WTC11 (cell line): ENCODE measurements around the gene MMS19. TPM values are rescaled to one million over a fixed set of nuclear protein-coding genes. Genes with fewer than 3 reads are reported as not detected.

Source experiments
- ATAC-seq: fragments of 200-7000 bp; cut with Tn5 transposase; 2 replicates; pipeline ENCODE4 v1.10.0; 2021; ENCODE audit warnings: mild to moderate bottlenecking, moderate library complexity
- CTCF ChIA-PET: fragments of 300-600 bp; sonication (Branson Sonifier 250); formaldehyde crosslinking; loops from one replicate; lab custom pipeline; 2021; ENCODE audit warnings: antibody characterized with exemption; lab: Charles Lee
- POLR2A ChIA-PET: fragments of 350-600 bp; sonication (Branson Sonifier 250); formaldehyde crosslinking; loops from one replicate; lab custom pipeline; 2021; ENCODE audit warnings: antibody characterized with exemption; lab: Charles Lee
- DNase-seq: peaks from one replicate; pipeline ENCODE4 v3.0.0; 2021; ENCODE audit warnings: low spot score
- H3K27ac Mint-ChIP-seq: 2 replicates; pipeline ENCODE4 v1.8.0; 2021; ENCODE audit warnings: mixed read lengths
- H3K27me3 Mint-ChIP-seq: 2 replicates; pipeline ENCODE4 v1.8.0; 2021; ENCODE audit warnings: low read depth, mild to moderate bottlenecking, moderate library complexity, mixed read lengths
- H3K36me3 Mint-ChIP-seq: 2 replicates; pipeline ENCODE4 v1.8.0; 2021; ENCODE audit warnings: mixed read lengths
- H3K4me1 Mint-ChIP-seq: 2 replicates; pipeline ENCODE4 v1.8.0; 2022; ENCODE audit warnings: mixed read lengths
- H3K4me3 Mint-ChIP-seq: 2 replicates; pipeline ENCODE4 v1.8.0; 2021; ENCODE audit warnings: mild to moderate bottlenecking, moderate library complexity, mixed read lengths
- H3K9me3 Mint-ChIP-seq: 2 replicates; pipeline ENCODE4 v1.8.0; 2021; ENCODE audit warnings: mixed read lengths
- ATF3 ChIP-seq: sonication (generic); formaldehyde crosslinking; conservative IDR thresholded peaks from 2 replicates; pipeline ENCODE4 v1.8.1; 2022; ENCODE audit warnings: mild to moderate bottlenecking, missing genetic modification reagents
- E2F1 ChIP-seq: sonication (generic); formaldehyde crosslinking; IDR thresholded peaks from 2 replicates; pipeline ENCODE4 v1.8.0; 2022; ENCODE audit warnings: mild to moderate bottlenecking, missing genetic modification reagents
- ESRRA ChIP-seq: sonication (generic); formaldehyde crosslinking; IDR thresholded peaks from 2 replicates; pipeline ENCODE4 v1.8.1; 2022; ENCODE audit warnings: mild to moderate bottlenecking, missing genetic modification reagents, borderline replicate concordance
- GRHL2 ChIP-seq: fragments of 250-450 bp; sonication (Bioruptor Pico); IDR thresholded peaks from 2 replicates; pipeline ENCODE4 v1.8.0; 2022; ENCODE audit warnings: mild to moderate bottlenecking, moderate library complexity; ENCODE audit not compliant: insufficient replicate concordance, severe bottlenecking
- HMGXB4 ChIP-seq: sonication (generic); formaldehyde crosslinking; IDR thresholded peaks from 2 replicates; pipeline ENCODE4 v1.8.1; 2023; ENCODE audit warnings: mild to moderate bottlenecking, moderate library complexity, missing genetic modification reagents
- JAZF1 ChIP-seq: fragments of 250-450 bp; sonication (Bioruptor Pico); IDR thresholded peaks from 2 replicates; pipeline ENCODE4 v1.9.0; 2021; ENCODE audit warnings: moderate library complexity, mild to moderate bottlenecking, inconsistent platforms
- JUN ChIP-seq: sonication (generic); formaldehyde crosslinking; IDR thresholded peaks from 2 replicates; pipeline ENCODE4 v1.8.0; 2023; ENCODE audit warnings: mild to moderate bottlenecking, missing genetic modification reagents
- NR3C1 ChIP-seq: sonication (generic); formaldehyde crosslinking; conservative IDR thresholded peaks from 2 replicates; pipeline ENCODE4 v1.8.1; 2023; ENCODE audit warnings: low read depth, mild to moderate bottlenecking, missing genetic modification reagents
- TEAD4 ChIP-seq: sonication (generic); formaldehyde crosslinking; IDR thresholded peaks from 2 replicates; pipeline ENCODE4 v1.8.0; 2022; ENCODE audit warnings: mild to moderate bottlenecking, missing genetic modification reagents
- USF2 ChIP-seq: sonication (generic); formaldehyde crosslinking; IDR thresholded peaks from 2 replicates; pipeline ENCODE4 v1.8.1; 2023; ENCODE audit warnings: mild to moderate bottlenecking, missing genetic modification reagents, moderate library complexity
- ZBTB21 ChIP-seq: sonication (generic); formaldehyde crosslinking; IDR thresholded peaks from 2 replicates; pipeline ENCODE4 v1.8.1; 2023; ENCODE audit warnings: mild to moderate bottlenecking, missing genetic modification reagents, borderline replicate concordance
- ZNF317 ChIP-seq: sonication (generic); formaldehyde crosslinking; IDR thresholded peaks from 2 replicates; pipeline ENCODE4 v1.8.1; 2023; ENCODE audit warnings: low read depth, mild to moderate bottlenecking, moderate library complexity, missing genetic modification reagents, borderline replicate concordance
- ZSCAN18 ChIP-seq: fragments of 250-450 bp; sonication (Bioruptor Pico); IDR thresholded peaks from 2 replicates; pipeline ENCODE4 v2.1.2; 2022; ENCODE audit warnings: mild to moderate bottlenecking, moderate library complexity
- total RNA-seq: library from RNA; stranded (reverse); gene quantifications from 3 replicates; pipeline ENCODE4 v1.2.3, GENCODE V29; 2021
- TF ChIP-seq, protein P1 (sequence below): sonication (generic); formaldehyde crosslinking; IDR thresholded peaks from 2 replicates; pipeline ENCODE4 v1.8.1; 2022; ENCODE audit warnings: mild to moderate bottlenecking, moderate library complexity, missing genetic modification reagents
- TF ChIP-seq, protein P2 (sequence below): fragments of 250-450 bp; sonication (Bioruptor Pico); IDR thresholded peaks from 2 replicates; pipeline ENCODE4 v1.8.0; 2021; ENCODE audit warnings: mild to moderate bottlenecking
- TF ChIP-seq, protein P3 (sequence below): fragments of 250-450 bp; sonication (Bioruptor Pico); IDR thresholded peaks from 2 replicates; pipeline ENCODE4 v1.9.0; 2021; ENCODE audit warnings: mild to moderate bottlenecking, borderline replicate concordance
- TF ChIP-seq, protein P4 (sequence below): fragments of 250-450 bp; sonication (Bioruptor Pico); IDR thresholded peaks from 2 replicates; pipeline ENCODE4 v1.9.0; 2021; ENCODE audit warnings: mild to moderate bottlenecking
- TF ChIP-seq, protein P5 (sequence below): sonication (generic); formaldehyde crosslinking; IDR thresholded peaks from 2 replicates; pipeline ENCODE4 v1.8.1; 2022; ENCODE audit warnings: missing genetic modification reagents, borderline replicate concordance

MMS19 gene
- total RNA-seq, 1 experiment from 2014 or later = 135 TPM

DNA sequence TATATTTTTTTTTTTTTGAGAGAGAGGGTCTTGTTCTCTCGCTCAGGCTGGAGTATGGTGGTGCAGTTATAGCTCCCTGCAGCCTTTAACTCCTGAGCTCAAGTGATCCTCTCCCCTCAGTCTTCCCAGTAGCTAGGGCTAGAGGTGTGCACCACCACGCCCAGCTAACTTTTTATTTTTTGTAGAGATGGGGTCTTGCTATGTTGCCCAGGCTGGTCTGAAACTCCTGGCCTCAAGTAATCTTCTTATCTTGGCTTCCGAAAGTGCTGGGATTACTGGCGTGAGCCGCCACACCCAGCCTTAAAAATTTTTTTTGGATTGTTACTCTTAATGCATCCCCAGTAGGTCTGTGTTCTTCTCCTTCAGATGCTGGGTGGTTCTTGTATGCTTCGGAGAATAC, 4.7 kb upstream of the MMS19 start:
- Mint-ChIP-seq H3K4me3 (no peak overlapping the region), H3K4me1 (peaks cover 21% of the 10 kb centered on the region), H3K9me3 (no peaks in the 10 kb centered on the region), H3K27me3 (peaks cover 21% of the 10 kb centered on the region)
- CTCF ChIA-PET = no interaction called here
- no peak for ATAC-seq
- TF ChIP-seq, protein P1, sequence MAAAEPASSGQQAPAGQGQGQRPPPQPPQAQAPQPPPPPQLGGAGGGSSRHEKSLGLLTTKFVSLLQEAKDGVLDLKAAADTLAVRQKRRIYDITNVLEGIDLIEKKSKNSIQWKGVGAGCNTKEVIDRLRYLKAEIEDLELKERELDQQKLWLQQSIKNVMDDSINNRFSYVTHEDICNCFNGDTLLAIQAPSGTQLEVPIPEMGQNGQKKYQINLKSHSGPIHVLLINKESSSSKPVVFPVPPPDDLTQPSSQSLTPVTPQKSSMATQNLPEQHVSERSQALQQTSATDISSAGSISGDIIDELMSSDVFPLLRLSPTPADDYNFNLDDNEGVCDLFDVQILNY (CRISPR knock-in tag) = no peak
- no peak for TF ChIP-seq GRHL2 (CRISPR knock-in tag)
- TF ChIP-seq ZBTB21 = no peak
- no peak for TF ChIP-seq ZSCAN18 (CRISPR knock-in tag)
- TF ChIP-seq NR3C1 (CRISPR knock-in tag) = no peak
- TF ChIP-seq, protein P2, sequence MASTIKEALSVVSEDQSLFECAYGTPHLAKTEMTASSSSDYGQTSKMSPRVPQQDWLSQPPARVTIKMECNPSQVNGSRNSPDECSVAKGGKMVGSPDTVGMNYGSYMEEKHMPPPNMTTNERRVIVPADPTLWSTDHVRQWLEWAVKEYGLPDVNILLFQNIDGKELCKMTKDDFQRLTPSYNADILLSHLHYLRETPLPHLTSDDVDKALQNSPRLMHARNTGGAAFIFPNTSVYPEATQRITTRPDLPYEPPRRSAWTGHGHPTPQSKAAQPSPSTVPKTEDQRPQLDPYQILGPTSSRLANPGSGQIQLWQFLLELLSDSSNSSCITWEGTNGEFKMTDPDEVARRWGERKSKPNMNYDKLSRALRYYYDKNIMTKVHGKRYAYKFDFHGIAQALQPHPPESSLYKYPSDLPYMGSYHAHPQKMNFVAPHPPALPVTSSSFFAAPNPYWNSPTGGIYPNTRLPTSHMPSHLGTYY (CRISPR knock-in tag) = no peak
- TF ChIP-seq JAZF1 (CRISPR knock-in tag) = no peak
- TF ChIP-seq HMGXB4 = no peak
- no peak for TF ChIP-seq E2F1 (CRISPR knock-in tag)
- TF ChIP-seq USF2 (CRISPR knock-in tag) = no peak
- TF ChIP-seq TEAD4 (CRISPR knock-in tag) = no peak
- no peak for TF ChIP-seq ZNF317 (CRISPR knock-in tag)
- TF ChIP-seq, protein P3, sequence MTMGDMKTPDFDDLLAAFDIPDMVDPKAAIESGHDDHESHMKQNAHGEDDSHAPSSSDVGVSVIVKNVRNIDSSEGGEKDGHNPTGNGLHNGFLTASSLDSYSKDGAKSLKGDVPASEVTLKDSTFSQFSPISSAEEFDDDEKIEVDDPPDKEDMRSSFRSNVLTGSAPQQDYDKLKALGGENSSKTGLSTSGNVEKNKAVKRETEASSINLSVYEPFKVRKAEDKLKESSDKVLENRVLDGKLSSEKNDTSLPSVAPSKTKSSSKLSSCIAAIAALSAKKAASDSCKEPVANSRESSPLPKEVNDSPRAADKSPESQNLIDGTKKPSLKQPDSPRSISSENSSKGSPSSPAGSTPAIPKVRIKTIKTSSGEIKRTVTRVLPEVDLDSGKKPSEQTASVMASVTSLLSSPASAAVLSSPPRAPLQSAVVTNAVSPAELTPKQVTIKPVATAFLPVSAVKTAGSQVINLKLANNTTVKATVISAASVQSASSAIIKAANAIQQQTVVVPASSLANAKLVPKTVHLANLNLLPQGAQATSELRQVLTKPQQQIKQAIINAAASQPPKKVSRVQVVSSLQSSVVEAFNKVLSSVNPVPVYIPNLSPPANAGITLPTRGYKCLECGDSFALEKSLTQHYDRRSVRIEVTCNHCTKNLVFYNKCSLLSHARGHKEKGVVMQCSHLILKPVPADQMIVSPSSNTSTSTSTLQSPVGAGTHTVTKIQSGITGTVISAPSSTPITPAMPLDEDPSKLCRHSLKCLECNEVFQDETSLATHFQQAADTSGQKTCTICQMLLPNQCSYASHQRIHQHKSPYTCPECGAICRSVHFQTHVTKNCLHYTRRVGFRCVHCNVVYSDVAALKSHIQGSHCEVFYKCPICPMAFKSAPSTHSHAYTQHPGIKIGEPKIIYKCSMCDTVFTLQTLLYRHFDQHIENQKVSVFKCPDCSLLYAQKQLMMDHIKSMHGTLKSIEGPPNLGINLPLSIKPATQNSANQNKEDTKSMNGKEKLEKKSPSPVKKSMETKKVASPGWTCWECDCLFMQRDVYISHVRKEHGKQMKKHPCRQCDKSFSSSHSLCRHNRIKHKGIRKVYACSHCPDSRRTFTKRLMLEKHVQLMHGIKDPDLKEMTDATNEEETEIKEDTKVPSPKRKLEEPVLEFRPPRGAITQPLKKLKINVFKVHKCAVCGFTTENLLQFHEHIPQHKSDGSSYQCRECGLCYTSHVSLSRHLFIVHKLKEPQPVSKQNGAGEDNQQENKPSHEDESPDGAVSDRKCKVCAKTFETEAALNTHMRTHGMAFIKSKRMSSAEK (CRISPR knock-in tag) = no peak
- TF ChIP-seq ATF3 (CRISPR knock-in tag) = no peak
- no peak for TF ChIP-seq ESRRA (CRISPR knock-in tag)
- TF ChIP-seq, protein P4, sequence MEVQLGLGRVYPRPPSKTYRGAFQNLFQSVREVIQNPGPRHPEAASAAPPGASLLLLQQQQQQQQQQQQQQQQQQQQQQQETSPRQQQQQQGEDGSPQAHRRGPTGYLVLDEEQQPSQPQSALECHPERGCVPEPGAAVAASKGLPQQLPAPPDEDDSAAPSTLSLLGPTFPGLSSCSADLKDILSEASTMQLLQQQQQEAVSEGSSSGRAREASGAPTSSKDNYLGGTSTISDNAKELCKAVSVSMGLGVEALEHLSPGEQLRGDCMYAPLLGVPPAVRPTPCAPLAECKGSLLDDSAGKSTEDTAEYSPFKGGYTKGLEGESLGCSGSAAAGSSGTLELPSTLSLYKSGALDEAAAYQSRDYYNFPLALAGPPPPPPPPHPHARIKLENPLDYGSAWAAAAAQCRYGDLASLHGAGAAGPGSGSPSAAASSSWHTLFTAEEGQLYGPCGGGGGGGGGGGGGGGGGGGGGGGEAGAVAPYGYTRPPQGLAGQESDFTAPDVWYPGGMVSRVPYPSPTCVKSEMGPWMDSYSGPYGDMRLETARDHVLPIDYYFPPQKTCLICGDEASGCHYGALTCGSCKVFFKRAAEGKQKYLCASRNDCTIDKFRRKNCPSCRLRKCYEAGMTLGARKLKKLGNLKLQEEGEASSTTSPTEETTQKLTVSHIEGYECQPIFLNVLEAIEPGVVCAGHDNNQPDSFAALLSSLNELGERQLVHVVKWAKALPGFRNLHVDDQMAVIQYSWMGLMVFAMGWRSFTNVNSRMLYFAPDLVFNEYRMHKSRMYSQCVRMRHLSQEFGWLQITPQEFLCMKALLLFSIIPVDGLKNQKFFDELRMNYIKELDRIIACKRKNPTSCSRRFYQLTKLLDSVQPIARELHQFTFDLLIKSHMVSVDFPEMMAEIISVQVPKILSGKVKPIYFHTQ (CRISPR knock-in tag) = no peak
- no peak for TF ChIP-seq JUN
- TF ChIP-seq, protein P5, sequence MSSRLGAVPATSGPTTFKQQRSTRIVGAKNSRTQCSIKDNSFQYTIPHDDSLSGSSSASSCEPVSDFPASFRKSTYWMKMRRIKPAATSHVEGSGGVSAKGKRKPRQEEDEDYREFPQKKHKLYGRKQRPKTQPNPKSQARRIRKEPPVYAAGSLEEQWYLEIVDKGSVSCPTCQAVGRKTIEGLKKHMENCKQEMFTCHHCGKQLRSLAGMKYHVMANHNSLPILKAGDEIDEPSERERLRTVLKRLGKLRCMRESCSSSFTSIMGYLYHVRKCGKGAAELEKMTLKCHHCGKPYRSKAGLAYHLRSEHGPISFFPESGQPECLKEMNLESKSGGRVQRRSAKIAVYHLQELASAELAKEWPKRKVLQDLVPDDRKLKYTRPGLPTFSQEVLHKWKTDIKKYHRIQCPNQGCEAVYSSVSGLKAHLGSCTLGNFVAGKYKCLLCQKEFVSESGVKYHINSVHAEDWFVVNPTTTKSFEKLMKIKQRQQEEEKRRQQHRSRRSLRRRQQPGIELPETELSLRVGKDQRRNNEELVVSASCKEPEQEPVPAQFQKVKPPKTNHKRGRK = no peak
- TF ChIP-seq, all 79 proteins: peak for 0
- no peak overlapping the region for H3K27ac Mint-ChIP-seq
- H3K36me3 Mint-ChIP-seq = no peaks in the 10 kb centered on the region
- POLR2A ChIA-PET = no interaction called here
- DNase-seq = no peak
